SK-N-SH (cell line): ENCODE measurements around the gene LIMA1. TPM values are rescaled to one million over a fixed set of nuclear protein-coding genes. Genes with fewer than 3 reads are reported as not detected.

Experiments used
- CTCF ChIA-PET: fragments of 300-600, 350-600 bp; formaldehyde crosslinking; extraction: SDS; loops from one replicate; lab custom pipeline; 2021; lab: Yijun Ruan, JAX
- POLR2A ChIA-PET: fragments of 350-600 bp; sonication (Branson Sonifier 250); formaldehyde crosslinking; extraction: SDS; loops from one replicate; lab custom pipeline; 2020; ENCODE audit warnings: antibody characterized with exemption, inconsistent platforms; lab: Yijun Ruan, JAX
- DNase-seq: peaks from one replicate; pipeline ENCODE4 v3.0.0; 2012
- H2AFZ ChIP-seq: fragments of 200-600 bp; sonication (generic); 2 replicates; pipeline ENCODE4 v1.8.1; 2016; ENCODE audit warnings: antibody characterized with exemption, mild to moderate bottlenecking, low read depth
- H3F3A ChIP-seq: fragments of 200-600 bp; sonication (generic); replicated peaks from 2 replicates; pipeline ENCODE3; 2016; ENCODE audit warnings: antibody characterized with exemption, mild to moderate bottlenecking; ENCODE audit not compliant: insufficient read depth
- H3K27ac ChIP-seq, 2 experiments: fragments of 200-500 bp in 1 of 2; fragments of 200-600 bp in 1 of 2; sonication (Bioruptor generic) in 1 of 2; sonication (generic), shearing (Covaris generic) in 1 of 2; 2 replicates each; pipeline versions ENCODE4 v1.5.1 to v1.6.1; 2014 to 2016; ENCODE audit warnings: low read depth in 2 of 2, inconsistent platforms in 1 of 2, low read length in 1 of 2, mild to moderate bottlenecking in 1 of 2, mixed read lengths in 1 of 2
- H3K27me3 ChIP-seq: fragments of 200-600 bp; sonication (generic), shearing (Covaris generic); 2 replicates; pipeline ENCODE4 v1.6.1; 2016; ENCODE audit warnings: mixed run types; ENCODE audit not compliant: insufficient read depth
- H3K36me3 ChIP-seq, 2 experiments: fragments of 200-500 bp in 1 of 2; fragments of 200-600 bp in 1 of 2; sonication (Bioruptor generic) in 1 of 2; sonication (generic) in 1 of 2; replicated peaks in 1 of 2; 2 replicates each; pipeline versions ENCODE3 to v1.5.1; 2014 to 2016; ENCODE audit warnings: low read length in 1 of 2, mild to moderate bottlenecking in 1 of 2; ENCODE audit not compliant: insufficient read depth in 2 of 2, control insufficient read depth in 1 of 2
- H3K4me1 ChIP-seq, 2 experiments: fragments of 200-500 bp in 1 of 2; fragments of 200-600 bp in 1 of 2; sonication (Bioruptor generic) in 1 of 2; sonication (generic), shearing (Covaris generic) in 1 of 2; 2 replicates each; pipeline versions ENCODE4 v1.5.1 to v1.6.1; 2014 to 2016; ENCODE audit warnings: low read depth in 1 of 2, low read length in 1 of 2, mixed run types in 1 of 2; ENCODE audit not compliant: insufficient read depth in 2 of 2, control insufficient read depth in 1 of 2
- H3K4me2 ChIP-seq: fragments of 200-600 bp; sonication (generic), shearing (Covaris generic); 2 replicates; pipeline ENCODE4 v1.6.1; 2017; ENCODE audit warnings: mixed run types
- H3K4me3 ChIP-seq, 2 experiments: fragments of 200-500 bp in 1 of 2; fragments of 200-600 bp in 1 of 2; sonication (Bioruptor generic) in 1 of 2; sonication (generic), shearing (Covaris generic) in 1 of 2; 2 replicates each; pipeline versions ENCODE4 v1.5.1 to v1.8.1; 2014 to 2016; ENCODE audit warnings: low read depth in 2 of 2, inconsistent platforms in 1 of 2, low read length in 1 of 2, mild to moderate bottlenecking in 1 of 2, mixed read lengths in 1 of 2, moderate library complexity in 1 of 2
- H3K79me2 ChIP-seq: fragments of 200-600 bp; sonication (generic); 2 replicates; pipeline ENCODE4 v1.8.1; 2017; ENCODE audit warnings: mild to moderate bottlenecking; ENCODE audit not compliant: insufficient read depth
- H3K9ac ChIP-seq: fragments of 200-600 bp; sonication (generic); 2 replicates; pipeline ENCODE4 v1.6.1; 2017; ENCODE audit warnings: mixed run types
- H3K9me2 ChIP-seq: fragments of 200-600 bp; sonication (generic); 2 replicates; pipeline ENCODE4 v1.6.1; 2017; ENCODE audit warnings: mixed run types
- H3K9me3 ChIP-seq: fragments of 200-600 bp; sonication (generic); 2 replicates; pipeline ENCODE4 v1.6.1; 2017; ENCODE audit warnings: mixed run types, mild to moderate bottlenecking, moderate library complexity
- H4K20me1 ChIP-seq: fragments of 200-600 bp; sonication (generic); 2 replicates; pipeline ENCODE4 v1.6.1; 2017; ENCODE audit warnings: mild to moderate bottlenecking, mixed run types; ENCODE audit not compliant: insufficient read depth
- CTCF ChIP-seq: fragments of 200-600 bp; sonication (generic); IDR thresholded peaks from 2 replicates; pipeline ENCODE4 v1.6.1; 2017; ENCODE audit warnings: antibody characterized with exemption, mild to moderate bottlenecking, moderate library complexity
- FOSL2 ChIP-seq: IDR thresholded peaks from 2 replicates; pipeline ENCODE4 v1.4.0; 2012; ENCODE audit warnings: low read depth, mild to moderate bottlenecking, moderate library complexity, borderline replicate concordance
- FOXJ3 ChIP-seq: sonication (generic); formaldehyde crosslinking; IDR thresholded peaks from 2 replicates; pipeline ENCODE4 v1.5.1; 2020; ENCODE audit warnings: mild to moderate bottlenecking, missing genetic modification reagents
- FOXM1 ChIP-seq: IDR thresholded peaks from 2 replicates; pipeline ENCODE4 v1.4.0; 2012; ENCODE audit warnings: low read depth, mild to moderate bottlenecking
- GABPA ChIP-seq: IDR thresholded peaks from 2 replicates; pipeline ENCODE4 v1.4.0; 2012; ENCODE audit warnings: low read depth, mild to moderate bottlenecking
- JUND ChIP-seq: IDR thresholded peaks from 2 replicates; pipeline ENCODE4 v1.4.0; 2012
- NFIC ChIP-seq: IDR thresholded peaks from 2 replicates; pipeline ENCODE4 v1.4.0; 2012; ENCODE audit warnings: borderline replicate concordance
- NRF1 ChIP-seq: IDR thresholded peaks from 2 replicates; pipeline ENCODE4 v1.6.1; 2012; ENCODE audit warnings: low read depth, mild to moderate bottlenecking, low read length
- POLR2AphosphoS5 ChIP-seq: IDR thresholded peaks from 2 replicates; pipeline ENCODE4 v1.6.1; 2012; ENCODE audit warnings: low read depth, low read length
- RAD21 ChIP-seq: IDR thresholded peaks from 2 replicates; pipeline ENCODE4 v1.6.1; 2012; ENCODE audit warnings: mild to moderate bottlenecking, low read length
- RXRA ChIP-seq: IDR thresholded peaks from 2 replicates; pipeline ENCODE4 v1.4.0; 2012; ENCODE audit warnings: low read depth, mild to moderate bottlenecking, borderline replicate concordance
- SMC3 ChIP-seq: IDR thresholded peaks from 2 replicates; pipeline ENCODE4 v1.6.1; 2012; ENCODE audit warnings: low read depth, low read length, improper control_type of control experiment
- TAF1 ChIP-seq: IDR thresholded peaks from 2 replicates; pipeline ENCODE4 v1.6.1; 2012; ENCODE audit warnings: low read depth, mild to moderate bottlenecking, low read length, moderate library complexity, borderline replicate concordance
- TCF12 ChIP-seq: IDR thresholded peaks from 2 replicates; pipeline ENCODE4 v1.4.0; 2012
- TEAD4 ChIP-seq: IDR thresholded peaks from 2 replicates; pipeline ENCODE4 v1.4.0; 2012; ENCODE audit warnings: mild to moderate bottlenecking, borderline replicate concordance; ENCODE audit not compliant: insufficient read depth
- USF1 ChIP-seq: IDR thresholded peaks from 2 replicates; pipeline ENCODE4 v1.4.0; 2012; ENCODE audit warnings: low read depth, borderline replicate concordance
- USF2 ChIP-seq: fragments of 150-350 bp; IDR thresholded peaks from 2 replicates; pipeline ENCODE4 v1.6.1; 2017; ENCODE audit warnings: antibody characterized with exemption, low read length, low read depth, borderline replicate concordance
- YY1 ChIP-seq: IDR thresholded peaks from 2 replicates; pipeline ENCODE4 v1.4.0; 2012; ENCODE audit warnings: low read depth, mild to moderate bottlenecking
- WGBS: methylation state at CpG from one replicate; pipeline ENCODE4 v1.1.6; 2017; ENCODE audit warnings: low lambda C conversion rate; 5-methylcytosine and 5-hydroxymethylcytosine counted together
- polyA plus RNA-seq, 3 experiments: library from polyadenylated mRNA; depleted of rRNA; stranded (reverse); fragments of >200 nt; gene quantifications; 2 replicates each; pipeline ENCODE4 v1.2.3, GENCODE V29; 2012
- TF ChIP-seq, protein P1 (sequence below): IDR thresholded peaks from 2 replicates; pipeline ENCODE4 v1.4.0; 2012; ENCODE audit warnings: low read depth, borderline replicate concordance
- TF ChIP-seq, protein P2 (sequence below): fragments of 150-350 bp; IDR thresholded peaks from 2 replicates; pipeline ENCODE4 v1.6.1; 2016; ENCODE audit warnings: mild to moderate bottlenecking, low read depth, low read length
- TF ChIP-seq, protein P3 (sequence below): IDR thresholded peaks from 2 replicates; pipeline ENCODE4; 2012

LIMA1 gene
- polyA plus RNA-seq, 1 of the 3 experiments (the other 2 are of a cell fraction): 96.6 TPM

- no peaks in the 10 kb centered on the region for H3K9me3 ChIP-seq
- ChIA-PET CTCF (no interaction called here), POLR2A (no interaction called here)
- H3K27ac ChIP-seq: no peak overlapping the region
- peaks cover 2 to 30% of the 10 kb centered on the region in 2 experiments for H3K4me1 ChIP-seq
- H4K20me1 ChIP-seq: no peaks in the 10 kb centered on the region
- DNase-seq: no peak
- H2AFZ ChIP-seq: no peak overlapping the region
- H3K4me3 ChIP-seq: no peak overlapping the region
- no peaks in the 10 kb centered on the region for H3K9me2 ChIP-seq
- 97% methylated on average over 10 of the region's 10 CpGs for WGBS
- no peaks in the 10 kb centered on the region for H3K27me3 ChIP-seq
- TF ChIP-seq, protein P1, sequence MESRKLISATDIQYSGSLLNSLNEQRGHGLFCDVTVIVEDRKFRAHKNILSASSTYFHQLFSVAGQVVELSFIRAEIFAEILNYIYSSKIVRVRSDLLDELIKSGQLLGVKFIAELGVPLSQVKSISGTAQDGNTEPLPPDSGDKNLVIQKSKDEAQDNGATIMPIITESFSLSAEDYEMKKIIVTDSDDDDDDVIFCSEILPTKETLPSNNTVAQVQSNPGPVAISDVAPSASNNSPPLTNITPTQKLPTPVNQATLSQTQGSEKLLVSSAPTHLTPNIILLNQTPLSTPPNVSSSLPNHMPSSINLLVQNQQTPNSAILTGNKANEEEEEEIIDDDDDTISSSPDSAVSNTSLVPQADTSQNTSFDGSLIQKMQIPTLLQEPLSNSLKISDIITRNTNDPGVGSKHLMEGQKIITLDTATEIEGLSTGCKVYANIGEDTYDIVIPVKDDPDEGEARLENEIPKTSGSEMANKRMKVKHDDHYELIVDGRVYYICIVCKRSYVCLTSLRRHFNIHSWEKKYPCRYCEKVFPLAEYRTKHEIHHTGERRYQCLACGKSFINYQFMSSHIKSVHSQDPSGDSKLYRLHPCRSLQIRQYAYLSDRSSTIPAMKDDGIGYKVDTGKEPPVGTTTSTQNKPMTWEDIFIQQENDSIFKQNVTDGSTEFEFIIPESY: no peak
- TF ChIP-seq TEAD4 (no peak), FOXM1 (no peak), RXRA (no peak), POLR2AphosphoS5 (no peak), SMC3 (no peak)
- no peaks in the 10 kb centered on the region for H3K36me3 ChIP-seq
- no peak overlapping the region for H3K9ac ChIP-seq
- H3K79me2 ChIP-seq: peaks cover 6% of the 10 kb centered on the region; the same call in 1 of the 2 replicates
- peaks cover 46% of the 10 kb centered on the region for H3F3A ChIP-seq
- no peak overlapping the region for H3K4me2 ChIP-seq
Measured at GRCh38 chr12:50239355-50239891, 43.9 kb downstream of the LIMA1 start.

DNA sequence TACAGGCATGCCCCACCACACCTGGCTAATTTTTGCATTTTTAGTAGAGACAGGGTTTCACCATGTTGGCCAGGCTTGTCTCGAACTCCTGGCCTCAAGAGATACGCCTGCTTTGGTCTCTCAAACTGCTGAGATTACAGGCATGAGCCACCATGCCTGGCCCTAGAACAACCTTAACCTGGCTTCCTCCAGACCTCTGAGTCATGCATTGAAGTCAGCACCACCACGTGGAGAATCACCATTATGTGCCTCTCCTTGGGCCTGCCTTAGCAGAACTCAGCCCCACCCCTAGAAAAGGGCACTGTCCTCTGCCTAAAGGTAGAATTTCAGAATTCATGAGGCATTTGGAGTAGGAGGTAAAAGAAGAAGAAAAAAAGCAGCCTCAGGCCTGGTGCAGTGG, 49.0 kb downstream of the LIMA1 start:
- no peak overlapping the region for H3K9ac ChIP-seq
- H3K27me3 ChIP-seq: no peaks in the 10 kb centered on the region
- no peak for DNase-seq
- H2AFZ ChIP-seq: no peak overlapping the region
- POLR2A ChIA-PET: no interaction called here
- H3K9me2 ChIP-seq: no peaks in the 10 kb centered on the region
- H3K4me1 ChIP-seq: peaks cover 6 to 16% of the 10 kb centered on the region in 2 experiments; a peak in 3 of 4 replicates
- H3K4me3 ChIP-seq: no peak overlapping the region
- no peaks in the 10 kb centered on the region for H4K20me1 ChIP-seq
- no peaks in the 10 kb centered on the region for H3K79me2 ChIP-seq
- CTCF ChIA-PET: interaction anchor here (1.0 kb wide), 2 partner anchors 12 to 80 kb away, joined by 3 read pairs; no protein-coding TSS in a partner anchor
- H3K36me3 ChIP-seq: peaks cover 0 to 3% of the 10 kb centered on the region in 2 experiments
- H3K4me2 ChIP-seq: no peak overlapping the region
- H3F3A ChIP-seq: peaks cover 8% of the 10 kb centered on the region
- no peaks in the 10 kb centered on the region for H3K9me3 ChIP-seq
- 67% methylated on average over 3 of the region's 3 CpGs for WGBS
- no peak overlapping the region for H3K27ac ChIP-seq
- TF ChIP-seq JUND: peak; percentile 23; the same call in 1 of the 2 replicates
- no peak for TF ChIP-seq GABPA
- no peak for TF ChIP-seq NRF1
- peak; percentile 9; the same call in 1 of the 2 replicates for TF ChIP-seq TCF12
- TF ChIP-seq TEAD4: no peak
- no peak for TF ChIP-seq CTCF
- TF ChIP-seq, protein P2, sequence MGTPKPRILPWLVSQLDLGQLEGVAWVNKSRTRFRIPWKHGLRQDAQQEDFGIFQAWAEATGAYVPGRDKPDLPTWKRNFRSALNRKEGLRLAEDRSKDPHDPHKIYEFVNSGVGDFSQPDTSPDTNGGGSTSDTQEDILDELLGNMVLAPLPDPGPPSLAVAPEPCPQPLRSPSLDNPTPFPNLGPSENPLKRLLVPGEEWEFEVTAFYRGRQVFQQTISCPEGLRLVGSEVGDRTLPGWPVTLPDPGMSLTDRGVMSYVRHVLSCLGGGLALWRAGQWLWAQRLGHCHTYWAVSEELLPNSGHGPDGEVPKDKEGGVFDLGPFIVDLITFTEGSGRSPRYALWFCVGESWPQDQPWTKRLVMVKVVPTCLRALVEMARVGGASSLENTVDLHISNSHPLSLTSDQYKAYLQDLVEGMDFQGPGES: no peak
- TF ChIP-seq RAD21: no peak
- TF ChIP-seq USF2: no peak
- TF ChIP-seq YY1: no peak
- no peak for TF ChIP-seq FOXJ3 (CRISPR knock-in tag)
- no peak for TF ChIP-seq TAF1
- TF ChIP-seq FOSL2: peak; percentile 36; the same call in 1 of the 2 replicates
- TF ChIP-seq, protein P3, sequence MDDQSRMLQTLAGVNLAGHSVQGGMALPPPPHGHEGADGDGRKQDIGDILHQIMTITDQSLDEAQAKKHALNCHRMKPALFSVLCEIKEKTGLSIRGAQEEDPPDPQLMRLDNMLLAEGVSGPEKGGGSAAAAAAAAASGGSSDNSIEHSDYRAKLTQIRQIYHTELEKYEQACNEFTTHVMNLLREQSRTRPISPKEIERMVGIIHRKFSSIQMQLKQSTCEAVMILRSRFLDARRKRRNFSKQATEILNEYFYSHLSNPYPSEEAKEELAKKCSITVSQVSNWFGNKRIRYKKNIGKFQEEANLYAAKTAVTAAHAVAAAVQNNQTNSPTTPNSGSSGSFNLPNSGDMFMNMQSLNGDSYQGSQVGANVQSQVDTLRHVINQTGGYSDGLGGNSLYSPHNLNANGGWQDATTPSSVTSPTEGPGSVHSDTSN: no peak
- no peak for TF ChIP-seq NFIC
- 0 out of 2 replicates have a peak, but pooled peaks have one; percentile 13 for TF ChIP-seq USF1
